HepG2 (cell line): ENCODE measurements around the gene NCBP2L. TPM values are rescaled to one million over a fixed set of nuclear protein-coding genes. Genes with fewer than 3 reads are reported as not detected.

Experiments
- ADNP ChIP-seq: sonication (generic); formaldehyde crosslinking; IDR thresholded peaks from 2 replicates; pipeline ENCODE4 v1.4.0; 2020; ENCODE audit warnings: missing genetic modification reagents
- HNF4G ChIP-seq, 2 experiments: sonication (generic) in 1 of 2; formaldehyde crosslinking in 1 of 2; IDR thresholded peaks; 2 replicates each; pipeline versions ENCODE4 v1.4.0 to v1.6.1; 2011 to 2020; ENCODE audit warnings: borderline replicate concordance in 2 of 2, low read depth in 2 of 2, mild to moderate bottlenecking in 2 of 2, low read length in 1 of 2, missing genetic modification reagents in 1 of 2, moderate library complexity in 1 of 2
- TFAP4 ChIP-seq: sonication (generic); IDR thresholded peaks from 2 replicates; pipeline ENCODE4 v1.6.1; 2016; ENCODE audit warnings: low read depth, borderline replicate concordance
- ZNF121 ChIP-seq: sonication (generic); formaldehyde crosslinking; IDR thresholded peaks from 2 replicates; pipeline ENCODE4 v1.5.0; 2020; ENCODE audit warnings: mild to moderate bottlenecking, missing genetic modification reagents
- polyA plus RNA-seq, 8 experiments: library from polyadenylated mRNA; depleted of rRNA in 3 of 8; stranded (reverse) in 7 of 8; unstranded in 1 of 8; fragments of >200 nt; fragmentation: Illumina TruSeq in 4 of 8; extraction: Trizol in 4 of 8; gene quantifications; 2 replicates each; pipeline versions ENCODE4 v1.2.1 to v1.2.3, GENCODE V29; 2011 to 2016; ENCODE audit warnings: low read depth in 4 of 8, missing spikeins in 1 of 8, mixed read lengths in 1 of 8; ENCODE audit not compliant: insufficient read depth in 1 of 8
- total RNA-seq, 5 experiments: library from RNA; depleted of rRNA; stranded (reverse); fragments of >200 nt; fragmentation: Illumina TruSeq; extraction: Trizol; gene quantifications; 2 replicates each; pipeline ENCODE4 v1.2.3, GENCODE V29; 2016; ENCODE audit warnings: low read depth in 1 of 5
- TF ChIP-seq, protein P1 (sequence below): sonication (generic); formaldehyde crosslinking; IDR thresholded peaks from 2 replicates; pipeline ENCODE4 v1.8.0; 2022; ENCODE audit warnings: mild to moderate bottlenecking, missing genetic modification reagents, moderate library complexity

Gene NCBP2L
- total and polyA plus RNA-seq, 2 of the 13 experiments (the other 11 are each of a cell fraction or from before 2014, with no cell fraction given) = not detected

DNA sequence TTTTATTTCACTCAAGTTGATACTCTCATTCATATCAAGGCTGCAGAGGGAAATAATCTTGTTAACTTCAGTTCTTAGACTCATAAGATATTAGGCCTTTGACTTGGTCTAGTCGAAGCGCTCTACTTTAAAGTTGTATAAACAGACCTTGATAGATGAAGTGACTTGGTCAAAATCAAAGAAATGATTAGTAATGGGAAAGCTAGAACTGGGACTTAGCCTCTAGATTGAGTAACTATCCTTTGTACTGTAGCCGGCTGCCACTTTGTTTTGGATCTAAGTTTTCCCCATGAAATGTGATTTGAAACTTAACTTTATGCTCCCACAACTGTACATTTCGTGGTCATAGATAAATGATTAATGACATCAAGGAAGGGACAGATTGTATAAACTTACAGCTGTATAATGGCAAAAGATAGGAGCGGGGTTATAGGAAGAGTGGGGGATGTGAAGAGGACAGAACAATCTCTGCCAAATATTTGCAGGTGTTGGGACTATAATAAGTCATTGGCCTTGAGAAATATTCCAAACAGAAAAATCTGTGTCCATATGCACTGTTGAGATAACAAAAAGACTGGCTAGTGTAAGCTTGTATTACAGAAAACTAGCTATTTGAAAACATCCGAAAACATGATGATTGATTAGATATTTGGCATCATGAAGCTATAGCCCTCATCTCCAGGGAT is 65.3 kb downstream of the NCBP2L start (continued):
- TF ChIP-seq ZNF121 (no peak), TFAP4 (no peak), HNF4G (IDR thresholded peaks at IDR 0.05; ENCODE audit: borderline replicate concordance, low read depth, low read length) (no peak), HNF4G (CRISPR knock-in tag; IDR thresholded peaks at IDR 0.05; ENCODE audit: borderline replicate concordance, low read depth) (no peak), ADNP (CRISPR knock-in tag) (no peak)
- TF ChIP-seq, protein P1, sequence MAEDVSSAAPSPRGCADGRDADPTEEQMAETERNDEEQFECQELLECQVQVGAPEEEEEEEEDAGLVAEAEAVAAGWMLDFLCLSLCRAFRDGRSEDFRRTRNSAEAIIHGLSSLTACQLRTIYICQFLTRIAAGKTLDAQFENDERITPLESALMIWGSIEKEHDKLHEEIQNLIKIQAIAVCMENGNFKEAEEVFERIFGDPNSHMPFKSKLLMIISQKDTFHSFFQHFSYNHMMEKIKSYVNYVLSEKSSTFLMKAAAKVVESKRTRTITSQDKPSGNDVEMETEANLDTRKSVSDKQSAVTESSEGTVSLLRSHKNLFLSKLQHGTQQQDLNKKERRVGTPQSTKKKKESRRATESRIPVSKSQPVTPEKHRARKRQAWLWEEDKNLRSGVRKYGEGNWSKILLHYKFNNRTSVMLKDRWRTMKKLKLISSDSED (CRISPR knock-in tag) = no peak

Other genes starting within 250 kb of the NCBP2L start
- 54.4 and 80.5 TPM in 2 replicates for gene PRPS1, start 149.2 kb upstream of the NCBP2L start, total RNA-seq (2016; rRNA removed; fragmentation: Illumina TruSeq; extraction: Trizol)
- 26.0 and 33.7 TPM in 2 replicates for gene PRPS1, start 149.2 kb upstream of the NCBP2L start, polyA plus RNA-seq (2011; rRNA removed)
- gene TSC22D3, start 1.9 kb upstream of the NCBP2L start, total RNA-seq (2016; rRNA removed; fragmentation: Illumina TruSeq; extraction: Trizol) = 0.42 and 0.82 TPM in 2 replicates
- 1.5 and 1.9 TPM in 2 replicates for gene TSC22D3, start 1.9 kb upstream of the NCBP2L start, polyA plus RNA-seq (2011; rRNA removed)
- 0.09 TPM in 1 of 2 replicates, not detected in the other for gene MID2, start 48.1 kb downstream of the NCBP2L start, total RNA-seq (2016; rRNA removed; fragmentation: Illumina TruSeq; extraction: Trizol)
- gene MID2, start 48.1 kb downstream of the NCBP2L start, polyA plus RNA-seq (2011; rRNA removed) = 0.05 TPM in 1 of 2 replicates, not detected in the other
- gene TEX13B, start 204.6 kb downstream of the NCBP2L start, total RNA-seq (2016; rRNA removed; fragmentation: Illumina TruSeq; extraction: Trizol) = not detected in 2 replicates
- gene TEX13B, start 204.6 kb downstream of the NCBP2L start, polyA plus RNA-seq (2011; rRNA removed) = not detected in 2 replicates